Stimulated activated CD8-positive, alpha-beta memory T cell treated with anti-CD3 and anti-CD28 coated beads, Interleukin-4, amount 100 ng/mL, for 48 hours (primary cell): ENCODE measurements around the gene GPR21.

Experiments
- DNase-seq: peaks from one replicate; pipeline ENCODE4 v3.0.0-alpha.2; 2020

Gene GPR21

DNA sequence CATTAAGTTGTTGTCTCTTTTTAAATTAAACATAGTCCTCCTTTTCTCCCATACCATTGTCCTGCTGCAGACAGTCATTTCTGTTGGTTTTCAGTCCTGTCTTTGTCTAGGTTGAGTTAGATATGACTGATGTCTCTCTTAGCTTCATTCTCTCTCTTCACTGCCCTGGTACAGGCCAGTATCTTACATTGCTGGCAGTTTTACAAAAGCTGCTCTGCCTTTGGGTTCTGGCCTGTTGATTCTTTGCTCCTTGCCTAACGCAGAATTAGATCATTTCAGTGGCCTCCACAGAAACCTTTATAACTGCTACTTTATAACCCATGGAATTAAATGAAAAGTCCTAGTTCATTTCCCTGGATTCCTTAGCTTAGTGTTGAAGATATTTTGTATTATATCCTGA lies 33.7 kb downstream of the GPR21 start:
- DNase-seq: no peak

DNA sequence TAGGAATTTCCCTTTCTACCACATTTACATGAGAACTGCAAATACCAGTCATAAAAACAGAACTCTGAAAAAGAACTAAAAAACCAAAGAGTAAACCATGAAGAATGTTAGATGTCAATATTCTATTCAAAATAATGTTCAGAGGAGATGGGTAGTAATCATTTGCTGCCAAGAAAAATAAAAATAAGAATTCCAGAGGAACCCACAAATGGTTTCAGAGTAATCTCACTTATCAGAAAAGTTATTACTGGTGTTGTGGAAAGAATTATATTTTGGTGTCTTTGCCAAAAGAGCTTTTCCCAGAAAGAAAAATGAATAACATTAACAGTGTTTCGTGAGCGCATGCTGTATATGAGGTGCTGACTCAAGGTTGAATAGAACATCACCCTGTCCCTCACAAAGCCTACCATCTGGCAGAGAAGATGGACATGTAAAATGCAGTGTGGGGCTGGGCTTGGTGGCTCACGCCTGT lies 35.6 kb downstream of the GPR21 start:
- no peak for DNase-seq

DNA sequence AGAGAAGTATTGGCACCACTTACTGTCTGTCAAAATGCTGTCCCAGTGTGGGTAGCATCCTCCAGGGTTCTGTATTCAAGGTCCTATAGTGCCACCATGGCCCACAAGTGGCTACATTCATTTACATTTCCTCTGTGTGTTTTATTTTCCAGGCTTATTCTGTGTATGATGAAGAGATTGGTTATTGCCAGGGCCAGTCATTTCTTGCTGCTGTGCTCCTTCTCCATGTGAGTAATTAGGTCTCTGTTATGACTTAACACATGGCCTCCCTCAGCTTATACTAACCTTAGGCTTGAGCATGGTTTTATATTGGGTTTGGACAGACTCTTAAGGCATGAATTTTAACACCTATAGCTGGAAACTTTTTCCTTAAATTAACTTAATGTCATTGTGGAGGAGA lies 36.7 kb downstream of the GPR21 start:
- DNase-seq: no peak

DNA sequence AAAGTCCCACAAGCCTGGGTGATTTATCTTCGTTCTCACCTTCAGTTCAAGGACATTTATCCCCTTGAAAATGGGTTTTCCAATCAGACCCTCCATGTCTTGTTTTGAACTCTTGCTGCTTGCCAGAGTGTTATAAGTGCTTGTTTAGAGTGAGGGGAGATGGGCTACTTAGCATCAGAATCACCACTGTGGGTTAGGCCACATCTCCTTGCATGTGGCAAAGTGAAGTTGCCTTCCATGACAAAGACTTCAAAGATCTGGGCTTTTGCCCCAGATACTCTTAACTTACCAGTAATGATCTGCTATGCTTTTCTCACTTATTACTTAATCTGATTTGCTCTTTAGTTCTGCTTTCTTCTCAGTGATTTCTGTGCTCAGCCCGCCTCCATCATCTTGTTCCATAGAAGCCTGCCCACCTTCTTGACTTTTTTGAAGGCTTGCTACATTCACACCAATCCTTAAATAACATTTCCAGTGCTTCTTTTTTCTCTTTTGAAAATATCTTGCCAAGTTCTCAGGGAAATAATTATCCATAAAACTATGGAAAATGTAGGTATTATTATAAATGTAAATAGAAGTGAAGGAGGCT lies 39.0 kb downstream of the GPR21 start:
- DNase-seq: no peak

DNA sequence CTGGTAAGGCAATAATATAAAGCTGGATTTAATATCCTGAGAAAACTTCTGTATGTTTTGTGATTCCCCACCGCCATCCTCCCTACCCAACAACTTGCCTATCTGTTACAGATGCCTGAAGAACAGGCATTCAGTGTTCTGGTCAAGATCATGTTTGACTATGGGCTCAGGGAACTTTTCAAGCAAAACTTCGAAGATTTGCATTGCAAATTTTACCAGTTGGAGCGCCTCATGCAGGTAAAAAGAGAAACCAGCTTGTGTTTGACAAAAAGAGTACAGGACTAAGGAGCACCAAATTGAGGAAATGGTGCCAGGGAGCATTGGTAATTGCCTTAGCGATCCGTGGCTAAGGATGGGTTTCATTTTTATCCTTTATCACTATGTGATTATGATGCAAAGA lies 40.0 kb downstream of the GPR21 start:
- DNase-seq: no peak

DNA sequence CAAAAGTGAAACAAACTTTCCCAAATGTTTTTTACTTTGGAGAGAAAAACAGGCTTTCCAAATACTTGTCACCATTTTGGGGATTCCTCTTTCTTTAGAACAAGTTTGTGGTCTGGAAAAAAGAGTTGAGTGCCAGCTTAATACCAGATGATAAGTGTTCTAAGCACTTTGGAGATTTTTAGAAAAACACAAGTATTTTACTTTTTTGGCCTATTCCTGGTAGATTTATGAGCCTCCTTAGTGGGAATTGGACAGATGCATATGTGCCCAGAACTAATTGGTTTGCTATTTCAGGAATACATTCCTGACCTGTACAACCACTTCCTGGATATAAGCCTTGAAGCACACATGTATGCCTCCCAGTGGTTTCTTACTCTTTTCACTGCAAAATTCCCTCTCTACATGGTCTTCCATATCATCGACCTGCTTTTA lies 40.5 kb downstream of the GPR21 start:
- DNase-seq: no peak

DNA sequence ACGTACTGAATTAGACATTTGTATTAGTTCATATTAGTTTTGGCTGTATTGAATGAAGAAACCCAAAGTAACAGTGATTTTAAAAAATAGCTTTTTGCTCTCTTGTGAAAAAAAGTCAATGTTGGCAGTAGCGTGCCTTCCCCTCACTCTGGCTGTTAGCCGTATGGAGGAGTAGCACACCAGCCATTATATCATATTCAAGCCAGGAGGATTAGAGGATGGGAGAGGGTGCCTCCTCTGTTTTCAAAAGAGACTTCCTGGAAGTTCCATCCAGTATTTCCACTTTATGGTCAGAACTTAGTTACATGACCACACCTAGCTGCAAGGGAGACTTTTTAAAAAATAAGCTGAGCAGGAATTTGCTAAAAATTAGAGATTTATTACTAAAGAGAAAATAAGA lies 41.2 kb downstream of the GPR21 start:
- no peak for DNase-seq

DNA sequence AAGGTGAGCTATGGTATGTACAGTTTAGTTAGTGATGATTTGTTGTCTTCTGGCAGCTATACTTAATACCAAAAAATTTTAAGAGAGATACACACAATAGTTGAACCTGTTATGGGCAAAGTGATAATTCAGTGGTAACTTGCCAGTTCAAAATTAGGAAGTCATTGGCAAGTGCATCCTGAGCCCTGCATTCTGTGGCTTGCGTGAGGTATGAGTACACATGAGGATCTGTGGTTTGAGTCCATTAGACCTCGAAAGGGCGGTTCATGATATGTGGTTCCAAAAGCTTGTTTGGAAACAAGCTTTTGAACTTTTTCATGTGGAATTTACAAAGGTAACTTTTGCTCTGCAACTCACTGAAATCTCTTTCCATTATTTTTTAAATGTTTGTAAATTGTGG lies 47.0 kb downstream of the GPR21 start:
- no peak for DNase-seq

DNA sequence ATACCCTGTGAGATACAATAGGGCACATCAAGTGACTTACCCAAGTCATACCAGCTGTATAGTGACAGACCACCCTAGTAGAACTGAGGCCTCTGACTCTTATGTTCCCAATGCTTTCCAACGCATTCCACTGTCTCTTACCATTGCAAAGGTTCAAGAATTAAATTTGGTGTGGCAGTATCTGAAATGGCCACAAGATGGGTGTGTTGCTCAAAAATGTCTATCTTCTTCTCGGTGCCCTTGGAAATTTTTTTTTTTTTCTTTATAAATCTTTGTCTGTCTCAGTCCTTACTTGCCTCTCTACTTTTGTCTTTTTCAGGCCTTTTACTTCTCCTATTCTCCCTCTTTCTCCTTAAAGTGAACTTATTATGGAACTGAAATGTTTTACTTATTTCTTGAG lies 48.4 kb downstream of the GPR21 start:
- DNase-seq: no peak

DNA sequence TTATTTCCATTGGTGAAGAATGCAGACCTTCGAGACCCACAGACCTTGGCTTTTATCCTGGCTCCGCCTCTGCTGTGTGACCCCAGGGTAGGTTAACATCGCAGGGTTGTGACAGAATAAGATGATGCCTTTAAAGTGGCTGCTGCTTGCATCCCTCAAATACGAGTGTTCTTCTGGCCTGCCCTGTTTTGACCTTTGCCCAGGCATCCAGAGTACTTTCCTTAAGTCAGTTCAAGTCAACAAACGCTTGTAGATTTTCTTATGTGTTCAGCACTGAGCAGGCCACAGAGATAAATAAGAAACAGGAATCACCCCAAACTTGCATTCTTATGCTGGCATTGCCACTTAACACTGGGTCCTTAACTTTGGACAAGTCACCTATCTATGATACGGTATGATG lies 50.2 kb downstream of the GPR21 start:
- DNase-seq: no peak

DNA sequence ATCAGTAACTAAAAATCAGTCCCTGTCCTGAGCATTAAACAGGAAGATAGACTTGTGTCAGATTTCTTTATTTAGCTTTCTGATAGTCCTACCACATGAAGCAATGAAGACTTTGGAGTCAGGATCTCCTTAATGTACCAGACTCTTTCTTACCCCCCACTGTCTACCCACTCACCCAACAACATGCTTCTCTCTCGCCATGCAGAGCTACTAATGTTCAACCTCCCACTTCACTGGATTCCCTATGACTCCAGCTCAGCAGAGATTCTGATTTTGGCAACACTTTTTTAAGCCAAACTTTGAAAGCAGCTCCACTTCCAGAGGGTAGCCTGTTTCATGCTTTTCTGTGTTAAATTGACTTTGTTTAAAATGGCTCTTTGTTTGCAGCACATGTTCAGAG lies 50.8 kb downstream of the GPR21 start:
- DNase-seq: no peak
